ENCODE measurements around the gene MEIS2.

MEIS2 gene

GRCh38 chr15:36996538-36997181 lies 103.7 kb downstream of the MEIS2 start:
- TF ChIP-seq CTCF (conservative IDR thresholded peaks at IDR 0.05; ENCODE audit: low read depth, low read length) = no peak
- Histone ChIP-seq H3K4me1 (ENCODE audit: low read depth, poor library complexity, severe bottlenecking) (no peaks in the 10 kb centered on the region), H3K36me3 (ENCODE audit: insufficient read depth) (no peaks in the 10 kb centered on the region), H3K4me3 (IDR thresholded peaks at IDR 0.05; ENCODE audit: insufficient read depth, low read depth, low read length) (no peak overlapping the region), H3K4me2 (no peak overlapping the region), H3K27me3 (ENCODE audit: insufficient read depth, low read depth) (no peaks in the 10 kb centered on the region), H3K27ac (no peak overlapping the region), H3K9ac (no peak overlapping the region), H2AFZ (ENCODE audit: low read depth) (no peak overlapping the region), H4K20me1 (ENCODE audit: insufficient read depth) (no peaks in the 10 kb centered on the region), H3K79me2 (ENCODE audit: insufficient read depth, low read depth) (no peaks in the 10 kb centered on the region)

GRCh38 chr15:36996121-36996520 lies 104.2 kb downstream of the MEIS2 start:
- Histone ChIP-seq H3K36me3 (ENCODE audit: insufficient read depth) (no peaks in the 10 kb centered on the region), H4K20me1 (ENCODE audit: insufficient read depth) (no peaks in the 10 kb centered on the region), H3K27me3 (ENCODE audit: insufficient read depth, low read depth) (no peaks in the 10 kb centered on the region), H3K4me2 (no peak overlapping the region), H2AFZ (ENCODE audit: low read depth) (no peak overlapping the region), H3K9ac (no peak overlapping the region), H3K4me3 (IDR thresholded peaks at IDR 0.05; ENCODE audit: insufficient read depth, low read depth, low read length) (no peak overlapping the region), H3K79me2 (ENCODE audit: insufficient read depth, low read depth) (no peaks in the 10 kb centered on the region), H3K27ac (no peak overlapping the region), H3K4me1 (ENCODE audit: low read depth, poor library complexity, severe bottlenecking) (no peaks in the 10 kb centered on the region)
- no peak for TF ChIP-seq CTCF (conservative IDR thresholded peaks at IDR 0.05; ENCODE audit: low read depth, low read length)

GRCh38 chr15:36994790-36995189 lies 105.6 kb downstream of the MEIS2 start:
- Histone ChIP-seq H3K4me3 (IDR thresholded peaks at IDR 0.05; ENCODE audit: insufficient read depth, low read depth, low read length) (no peak overlapping the region), H4K20me1 (ENCODE audit: insufficient read depth) (no peaks in the 10 kb centered on the region), H3K79me2 (ENCODE audit: insufficient read depth, low read depth) (no peaks in the 10 kb centered on the region)

GRCh38 chr15:36992454-36992853 lies 107.9 kb downstream of the MEIS2 start:
- H3K27me3 ChIP-seq (ENCODE audit: insufficient read depth, low read depth) = no peaks in the 10 kb centered on the region

More at GRCh38 chr15:36994790-36995189, 105.6 kb downstream of the MEIS2 start:
- no peak overlapping the region for H3K4me2 ChIP-seq
- no peak for TF ChIP-seq CTCF (conservative IDR thresholded peaks at IDR 0.05; ENCODE audit: low read depth, low read length)
- no peak overlapping the region for H3K27ac ChIP-seq
- no peak overlapping the region for H3K9ac ChIP-seq
- no peaks in the 10 kb centered on the region for H3K36me3 ChIP-seq (ENCODE audit: insufficient read depth)
- no peaks in the 10 kb centered on the region for H3K4me1 ChIP-seq (ENCODE audit: low read depth, poor library complexity, severe bottlenecking)
- H3K27me3 ChIP-seq (ENCODE audit: insufficient read depth, low read depth) = no peaks in the 10 kb centered on the region
- H2AFZ ChIP-seq (ENCODE audit: low read depth) = no peak overlapping the region

More at GRCh38 chr15:36992454-36992853, 107.9 kb downstream of the MEIS2 start:
- Histone ChIP-seq H3K79me2 (ENCODE audit: insufficient read depth, low read depth) (no peaks in the 10 kb centered on the region), H4K20me1 (ENCODE audit: insufficient read depth) (no peaks in the 10 kb centered on the region), H3K4me2 (no peak overlapping the region), H3K9ac (no peak overlapping the region), H2AFZ (ENCODE audit: low read depth) (no peak overlapping the region), H3K4me3 (IDR thresholded peaks at IDR 0.05; ENCODE audit: insufficient read depth, low read depth, low read length) (no peak overlapping the region), H3K27ac (no peak overlapping the region), H3K4me1 (ENCODE audit: low read depth, poor library complexity, severe bottlenecking) (no peaks in the 10 kb centered on the region), H3K36me3 (ENCODE audit: insufficient read depth) (no peaks in the 10 kb centered on the region)
- TF ChIP-seq CTCF (conservative IDR thresholded peaks at IDR 0.05; ENCODE audit: low read depth, low read length) = no peak

Data from KMS-11 (cell line).